H1 (cell line): Measurements from ENCODE around the gene NCBP2. TPM values are rescaled to one million over a fixed set of nuclear protein-coding genes. Genes with fewer than 3 reads are reported as not detected.

Source experiments
- CTCF ChIA-PET: fragments of 300-600 bp; sonication (Branson Sonifier 250); formaldehyde crosslinking; loops from one replicate; lab custom pipeline; 2021; ENCODE audit not compliant: partially characterized antibody; lab: Charles Lee
- POLR2A ChIA-PET: fragments of 300-600 bp; sonication (Branson Sonifier 250); formaldehyde crosslinking; loops from one replicate; lab custom pipeline; 2021; ENCODE audit warnings: inconsistent platforms; ENCODE audit not compliant: partially characterized antibody; lab: Charles Lee
- DNase-seq, 2 experiments: peaks; one replicate each; pipeline versions ENCODE4 v3.0.0 to v3.0.0-alpha.2; 2010 to 2022; ENCODE audit warnings: low spot score in 2 of 2, low read depth in 1 of 2, mixed read lengths in 1 of 2
- FAIRE-seq: peaks from 2 replicates; lab custom pipeline; 2011; peaks lifted over from hg19 to GRCh38; lab: Jason Lieb, UNC
- H2AFZ ChIP-seq: 2 replicates; pipeline ENCODE4 v1.8.1; 2012; ENCODE audit warnings: low read length, inconsistent platforms
- H2AK5ac ChIP-seq: 2 replicates; pipeline ENCODE4 v1.6.1; 2013; ENCODE audit warnings: low read depth, low read length
- H2BK120ac ChIP-seq: replicated peaks from 2 replicates; pipeline ENCODE3; 2013; ENCODE audit warnings: low read depth, low read length, inconsistent platforms
- H2BK12ac ChIP-seq: 2 replicates; pipeline ENCODE4 v1.6.1; 2013; ENCODE audit warnings: low read depth, low read length
- H2BK15ac ChIP-seq: 2 replicates; pipeline ENCODE4 v1.6.1; 2013; ENCODE audit warnings: low read length
- H2BK20ac ChIP-seq: 2 replicates; pipeline ENCODE4 v1.6.1; 2013; ENCODE audit warnings: low read length
- H2BK5ac ChIP-seq: 2 replicates; pipeline ENCODE4 v1.6.1; 2013; ENCODE audit warnings: low read depth, low read length
- H3K14ac ChIP-seq: 2 replicates; pipeline ENCODE4 v1.6.1; 2013; ENCODE audit warnings: inconsistent platforms; ENCODE audit not compliant: insufficient read length
- H3K18ac ChIP-seq: 2 replicates; pipeline ENCODE4 v1.6.1; 2013; ENCODE audit warnings: low read length; ENCODE audit errors: extremely low read depth
- H3K23ac ChIP-seq: 2 replicates; pipeline ENCODE4 v1.6.1; 2013; ENCODE audit warnings: inconsistent platforms; ENCODE audit not compliant: insufficient read length
- H3K23me2 ChIP-seq: 2 replicates; pipeline ENCODE4 v1.6.1; 2013; ENCODE audit warnings: low read depth, low read length
- H3K27ac ChIP-seq: 2 replicates; pipeline ENCODE4 v1.6.1; 2011; ENCODE audit warnings: low read depth, low read length, inconsistent platforms
- H3K27me3 ChIP-seq, 4 experiments: replicated peaks in 1 of 4; 1 replicate in 1 of 4; 2 replicates in 3 of 4; pipeline versions ENCODE4 v1.6.1 to v1.8.1; 2011 to 2013; ENCODE audit warnings: low read length in 3 of 4, mild to moderate bottlenecking in 3 of 4, inconsistent platforms in 2 of 4, mixed read lengths in 2 of 4, moderate library complexity in 1 of 4; ENCODE audit not compliant: control insufficient read depth in 3 of 4, insufficient read depth in 3 of 4; ENCODE audit errors: extremely low read depth in 1 of 4
- H3K36me3 ChIP-seq, 4 experiments: 2 replicates each; pipeline versions ENCODE4 v1.6.1 to v1.8.1; 2011 to 2013; ENCODE audit warnings: mild to moderate bottlenecking in 4 of 4, low read length in 3 of 4, moderate library complexity in 2 of 4, control low read depth in 1 of 4, inconsistent platforms in 1 of 4; ENCODE audit not compliant: insufficient read depth in 4 of 4, control insufficient read depth in 2 of 4
- H3K4ac ChIP-seq: replicated peaks from 2 replicates; pipeline ENCODE3; 2013; ENCODE audit warnings: low read length, low read depth, mixed read lengths, inconsistent platforms; ENCODE audit not compliant: insufficient read length
- H3K4me1 ChIP-seq, 4 experiments: replicated peaks in 1 of 4; 1 replicate in 1 of 4; 2 replicates in 3 of 4; pipeline versions ENCODE4 v1.6.1 to v1.8.1; 2011 to 2013; ENCODE audit warnings: low read length in 3 of 4, inconsistent platforms in 2 of 4, mixed read lengths in 1 of 4; ENCODE audit not compliant: insufficient read depth in 4 of 4, control insufficient read depth in 3 of 4
- H3K4me2 ChIP-seq, 2 experiments: 2 replicates each; pipeline versions ENCODE4 v1.6.1 to v1.8.1; 2011 to 2013; ENCODE audit warnings: low read depth in 2 of 2, low read length in 2 of 2, control low read depth in 1 of 2, inconsistent platforms in 1 of 2, mild to moderate bottlenecking in 1 of 2; ENCODE audit not compliant: insufficient read depth in 1 of 2
- H3K4me3 ChIP-seq, 4 experiments: fragments of 200-600, 300-600 bp in 1 of 4; sonication (generic), shearing (Covaris generic), sonication (Bioruptor Twin) in 1 of 4; 2 replicates each; pipeline versions ENCODE4 v1.5.1 to v1.8.1; 2011 to 2016; ENCODE audit warnings: low read length in 4 of 4, low read depth in 3 of 4, control low read depth in 2 of 4, inconsistent platforms in 2 of 4, mild to moderate bottlenecking in 2 of 4, mixed read lengths in 1 of 4, moderate library complexity in 1 of 4; ENCODE audit not compliant: insufficient read depth in 2 of 4; ENCODE audit errors: extremely low read depth in 1 of 4
- H3K56ac ChIP-seq: replicated peaks from 2 replicates; pipeline ENCODE3; 2013; ENCODE audit warnings: low read depth, mild to moderate bottlenecking, mixed read lengths, low read length, inconsistent platforms; ENCODE audit not compliant: insufficient read length
- H3K79me1 ChIP-seq: 2 replicates; pipeline ENCODE4 v1.6.1; 2013; ENCODE audit warnings: low read depth, low read length, control low read depth
- H3K79me2 ChIP-seq, 2 experiments: 2 replicates each; pipeline versions ENCODE4 v1.6.1 to v1.8.1; 2012 to 2013; ENCODE audit warnings: low read length in 2 of 2, mild to moderate bottlenecking in 2 of 2, inconsistent platforms in 1 of 2; ENCODE audit not compliant: insufficient read depth in 2 of 2, control insufficient read depth in 1 of 2
- H3K9ac ChIP-seq, 4 experiments: replicated peaks in 1 of 4; 1 replicate in 1 of 4; 2 replicates in 3 of 4; pipeline versions ENCODE4 v1.6.1 to v1.8.1; 2011 to 2013; ENCODE audit warnings: low read depth in 3 of 4, low read length in 3 of 4, control low read depth in 2 of 4, mild to moderate bottlenecking in 2 of 4, moderate library complexity in 2 of 4, inconsistent platforms in 1 of 4; ENCODE audit errors: extremely low read depth in 1 of 4
- H3K9me3 ChIP-seq, 2 experiments: 2 replicates each; pipeline versions ENCODE4 v1.6.1 to v1.8.1; 2012 to 2013; ENCODE audit warnings: mild to moderate bottlenecking in 2 of 2, moderate library complexity in 2 of 2, control low read depth in 1 of 2, inconsistent platforms in 1 of 2, low read depth in 1 of 2, low read length in 1 of 2, mixed read lengths in 1 of 2; ENCODE audit not compliant: insufficient read depth in 2 of 2
- H4K20me1 ChIP-seq, 2 experiments: replicated peaks in 1 of 2; 2 replicates each; pipeline versions ENCODE3 to v1.8.1; 2011 to 2013; ENCODE audit warnings: inconsistent platforms in 2 of 2, low read length in 2 of 2, mild to moderate bottlenecking in 1 of 2; ENCODE audit not compliant: insufficient read depth in 2 of 2, control insufficient read depth in 1 of 2
- H4K5ac ChIP-seq: 2 replicates; pipeline ENCODE4 v1.6.1; 2013; ENCODE audit warnings: low read length, low read depth, mixed read lengths, inconsistent platforms; ENCODE audit not compliant: insufficient read length
- H4K8ac ChIP-seq: 2 replicates; pipeline ENCODE4 v1.8.0; 2013; ENCODE audit warnings: mild to moderate bottlenecking, moderate library complexity, low read length, inconsistent platforms; ENCODE audit not compliant: insufficient read depth; ENCODE audit errors: extremely low read depth
- H4K91ac ChIP-seq: replicated peaks from 2 replicates; pipeline ENCODE3; 2013; ENCODE audit warnings: low read length, mixed read lengths, inconsistent platforms; ENCODE audit not compliant: insufficient read length
- FOSL1 ChIP-seq: IDR thresholded peaks from 2 replicates; pipeline ENCODE4 v1.6.1; 2011; ENCODE audit warnings: mild to moderate bottlenecking, low read depth, low read length, moderate library complexity; ENCODE audit not compliant: insufficient read depth
- JUN ChIP-seq: IDR thresholded peaks from 2 replicates; pipeline ENCODE4 v1.6.1; 2011; ENCODE audit warnings: low read depth, mild to moderate bottlenecking, improper control_type of control experiment, low read length
- NANOG ChIP-seq: IDR thresholded peaks from 2 replicates; pipeline ENCODE4 v1.6.1; 2011; ENCODE audit warnings: low read length, low read depth, mild to moderate bottlenecking, inconsistent platforms; ENCODE audit not compliant: insufficient read depth, poor library complexity, severe bottlenecking
- TAF7 ChIP-seq: optimal IDR thresholded peaks from 2 replicates; pipeline ENCODE3; 2011; ENCODE audit warnings: low read depth, mild to moderate bottlenecking, inconsistent platforms, low read length, moderate library complexity, borderline replicate concordance
- WGBS, 2 experiments: shearing (Covaris generic) in 1 of 2; methylation state at CpG; one replicate each; pipeline versions ENCODE4 v1.1.6 to v1.1.7; 2013 to 2015; ENCODE audit warnings: low lambda C conversion rate in 2 of 2, mixed read lengths in 2 of 2, inconsistent platforms in 1 of 2, low coverage in 1 of 2, missing lambda C conversion rate in 1 of 2; ENCODE audit not compliant: insufficient replicate concordance in 2 of 2, insufficient coverage in 1 of 2, insufficient read length in 1 of 2; ENCODE audit errors: extremely low coverage in 1 of 2, missing lambda C conversion rate in 1 of 2; 5-methylcytosine and 5-hydroxymethylcytosine counted together
- polyA plus RNA-seq, 7 experiments: library from polyadenylated mRNA; depleted of rRNA in 3 of 7; stranded (reverse) in 5 of 7; unstranded in 2 of 7; fragments of >200 nt in 5 of 7; fragments of 200-250 nt in 2 of 7; gene quantifications; 1 replicate in 5 of 7; 2 replicates in 1 of 7; 4 replicates in 1 of 7; pipeline versions ENCODE4 v1.2.1 to v1.2.3, GENCODE V29; 2011 to 2013; ENCODE audit warnings: missing spikeins in 2 of 7, mixed read lengths in 2 of 7
- total RNA-seq: library from RNA; stranded (reverse); fragmentation: NEBNext Ultra II Directional; extraction: Animal tissue kit (Norgen Biotek cat#: 25700); gene quantifications from 2 replicates; pipeline ENCODE4 v1.2.1, GENCODE V29; 2021

Gene NCBP2
- total and polyA plus RNA-seq, 2 of the 8 experiments (the other 6 are each of a cell fraction or from before 2014, with no cell fraction given) = 34.1 to 100 TPM

- H2BK120ac ChIP-seq = no peak overlapping the region
- H3K23me2 ChIP-seq = peaks cover 4% of the 10 kb centered on the region
- no peak overlapping the region for H4K5ac ChIP-seq
- H3K14ac ChIP-seq = no peak overlapping the region
- H2AFZ ChIP-seq = no peak overlapping the region
- no peak for DNase-seq
- no peak overlapping the region for H4K91ac ChIP-seq
- peaks cover 10 to 39% of the 10 kb centered on the region in 2 experiments for H3K79me2 ChIP-seq
- TF ChIP-seq NANOG = no peak
- TF ChIP-seq JUN = no peak
- no peak for TF ChIP-seq TAF7
- no peak for TF ChIP-seq FOSL1
- no peak overlapping the region for H3K27ac ChIP-seq
- no peak overlapping the region for H3K18ac ChIP-seq
- no peak overlapping the region for H3K9ac ChIP-seq
- H4K8ac ChIP-seq = no peak overlapping the region
- H3K79me1 ChIP-seq = peaks cover 5% of the 10 kb centered on the region; the same call in 1 of the 2 replicates
- no peak overlapping the region for H2AK5ac ChIP-seq
- H3K4me2 ChIP-seq = no peak overlapping the region
- H2BK5ac ChIP-seq = no peak overlapping the region
- H3K9me3 ChIP-seq = no peaks in the 10 kb centered on the region
- H2BK20ac ChIP-seq = no peak overlapping the region
- H3K27me3 ChIP-seq = no peaks in the 10 kb centered on the region
- no peak for FAIRE-seq
- no peak overlapping the region for H2BK15ac ChIP-seq
- H2BK12ac ChIP-seq = no peak overlapping the region
- no peak overlapping the region for H3K4ac ChIP-seq
- WGBS, 2 experiments = 94% methylated on average over 2 of the region's 2 CpGs; no CpG with 5 or more reads in 1 of the 2 experiments
- H3K36me3 ChIP-seq = peaks cover 28 to 59% (median 50%) of the 10 kb centered on the region in 4 experiments
- peaks cover 0 to 5% of the 10 kb centered on the region in 2 experiments for H4K20me1 ChIP-seq
- ChIA-PET CTCF (interaction anchor here (0.7 kb wide), 1 partner anchor 9 kb away, joined by 3 read pairs; no protein-coding TSS in a partner anchor), POLR2A (interaction anchor here (0.7 to 1.4 kb wide), 3 partner anchors 8 to 608 kb away, joined by 3 read pairs; no protein-coding TSS in a partner anchor)
- H3K23ac ChIP-seq = no peak overlapping the region
- H3K56ac ChIP-seq = no peak overlapping the region
- H3K4me3 ChIP-seq = no peak overlapping the region
- H3K4me1 ChIP-seq = peaks cover 0 to 4% (median 0%) of the 10 kb centered on the region in 4 experiments; a peak in 2 of 7 replicates
These were observed 4.2 kb downstream of the NCBP2 start for GRCh38 chr3:196938124-196938523.
